GM21529 (cell line): ENCODE measurements around the gene LY9.

Source experiments
- ATAC-seq: cut with Tn5 transposase; IDR thresholded peaks from one replicate; pipeline ENCODE4 v1.9.1; 2021; ENCODE audit not compliant: unreplicated experiment

LY9 gene

DNA sequence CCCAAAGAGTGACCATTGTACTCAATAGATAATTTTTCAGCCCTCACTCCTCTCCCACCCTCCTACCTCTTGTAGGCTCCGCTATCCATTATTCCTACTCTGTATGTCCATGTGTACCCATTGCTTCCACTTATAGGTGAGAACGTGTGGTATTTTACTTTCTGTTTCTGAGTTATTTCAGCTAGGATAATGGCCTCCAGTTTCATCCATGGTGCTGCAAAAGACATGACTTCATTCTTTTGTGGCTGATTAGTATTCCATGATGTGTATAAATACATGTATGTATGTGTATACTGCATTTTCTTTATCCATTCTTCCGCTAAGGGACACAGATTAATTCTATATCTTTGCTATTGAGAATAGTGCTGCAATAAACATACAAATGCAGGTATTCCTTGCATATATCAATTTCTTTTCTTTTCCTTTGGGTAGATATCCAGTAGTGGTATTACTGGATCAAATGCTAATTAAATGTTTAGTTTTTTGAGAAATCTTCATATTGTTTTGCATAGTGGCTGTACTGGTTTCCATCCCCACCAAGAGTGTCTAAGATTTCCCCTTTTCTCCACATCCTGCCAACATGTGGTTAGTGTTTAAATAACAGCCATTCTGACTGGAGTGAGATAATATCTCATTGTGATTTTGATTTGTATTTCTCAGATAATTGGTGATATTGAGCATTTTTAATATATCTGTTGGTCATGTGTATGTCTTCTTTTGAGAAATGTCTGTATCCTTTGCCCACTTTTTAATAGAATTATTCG, 4.9 kb downstream of the LY9 start:
- ATAC-seq: no peak

GRCh38 chr1:160801836-160802580, 6.0 kb downstream of the LY9 start:
- ATAC-seq: no peak

GRCh38 chr1:160806109-160806665, 10.2 kb downstream of the LY9 start:
- ATAC-seq: no peak

DNA sequence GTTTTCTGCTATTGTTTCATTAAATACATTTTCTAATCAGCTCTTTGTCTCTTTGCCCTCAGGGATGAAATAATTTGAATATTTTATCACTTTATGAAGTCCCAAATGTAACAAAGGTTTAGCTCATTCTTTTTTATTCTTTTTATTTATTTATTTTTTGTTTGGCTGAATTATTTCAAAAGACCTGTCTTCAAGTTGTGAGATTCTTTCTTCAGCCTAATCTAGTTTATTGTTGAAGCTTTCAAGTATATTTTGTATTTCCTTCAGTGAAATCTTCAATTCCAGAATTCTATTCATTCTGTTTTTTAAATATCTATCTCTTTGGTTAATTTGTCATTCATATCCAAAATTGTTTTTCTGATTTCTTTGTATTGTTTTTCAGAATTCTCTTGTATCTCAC, 10.8 kb downstream of the LY9 start:
- no peak for ATAC-seq

GRCh38 chr1:160807247-160807646, 11.3 kb downstream of the LY9 start:
- no peak for ATAC-seq

DNA sequence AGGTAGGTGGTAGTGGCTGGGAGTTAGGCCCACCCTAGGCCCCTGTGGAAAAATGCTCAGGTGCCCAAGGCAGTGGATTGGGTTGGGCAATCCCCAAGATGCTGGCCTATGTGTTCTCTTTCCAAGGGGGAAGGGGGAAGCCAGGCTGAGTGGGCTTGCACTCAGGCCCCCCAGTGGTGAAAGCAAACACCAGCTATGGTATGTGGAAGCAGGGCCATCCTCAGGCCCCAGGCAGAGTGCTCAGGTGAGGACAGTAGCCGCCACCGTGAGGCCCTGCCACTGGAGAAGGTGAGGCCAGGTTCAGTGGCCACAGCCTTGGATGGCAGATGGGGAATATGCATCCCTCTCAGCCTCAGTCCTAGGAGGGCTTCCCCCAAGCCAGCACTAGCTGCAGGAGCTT, 11.8 kb downstream of the LY9 start:
- no peak for ATAC-seq

DNA sequence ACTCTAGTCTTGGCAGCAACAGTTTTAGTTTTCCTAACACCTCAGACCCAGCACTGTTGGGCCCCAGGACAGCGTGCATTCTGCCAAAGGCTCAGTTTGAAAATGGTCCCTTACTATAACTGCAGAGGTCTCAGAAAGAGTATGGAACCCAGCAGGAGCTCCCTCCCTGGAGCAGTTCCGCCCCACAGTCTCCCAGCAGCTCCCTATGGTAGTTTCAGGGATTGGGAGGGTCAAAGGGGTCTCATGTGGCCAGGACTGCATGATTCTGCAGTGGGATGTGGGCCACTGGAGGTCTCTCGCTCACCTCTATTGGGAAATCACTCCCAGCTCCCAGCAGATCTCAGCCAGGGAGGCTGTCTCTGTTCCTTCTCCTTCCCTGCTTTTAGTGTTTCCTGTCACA, 12.3 kb downstream of the LY9 start:
- no peak for ATAC-seq

GRCh38 chr1:160810486-160810885, 14.5 kb downstream of the LY9 start:
- ATAC-seq: no peak

- ATAC-seq: no peak
These were observed 15.2 kb downstream of the LY9 start for GRCh38 chr1:160811147-160811546.

- no peak for ATAC-seq
These were observed 17.2 kb downstream of the LY9 start for GRCh38 chr1:160813215-160813614.

DNA sequence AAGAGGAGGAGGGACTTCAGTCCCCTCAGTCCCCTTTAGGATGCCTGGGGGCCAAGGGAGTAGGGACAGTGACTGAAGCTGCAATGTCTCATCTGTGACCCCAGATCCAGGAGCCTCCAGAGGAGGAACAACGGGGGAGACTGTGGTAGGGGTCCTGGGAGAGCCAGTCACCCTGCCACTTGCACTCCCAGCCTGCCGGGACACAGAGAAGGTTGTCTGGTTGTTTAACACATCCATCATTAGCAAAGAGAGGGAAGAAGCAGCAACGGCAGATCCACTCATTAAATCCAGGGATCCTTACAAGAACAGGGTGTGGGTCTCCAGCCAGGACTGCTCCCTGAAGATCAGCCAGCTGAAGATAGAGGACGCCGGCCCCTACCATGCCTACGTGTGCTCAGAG, 18.3 kb downstream of the LY9 start:
- ATAC-seq: no peak

DNA sequence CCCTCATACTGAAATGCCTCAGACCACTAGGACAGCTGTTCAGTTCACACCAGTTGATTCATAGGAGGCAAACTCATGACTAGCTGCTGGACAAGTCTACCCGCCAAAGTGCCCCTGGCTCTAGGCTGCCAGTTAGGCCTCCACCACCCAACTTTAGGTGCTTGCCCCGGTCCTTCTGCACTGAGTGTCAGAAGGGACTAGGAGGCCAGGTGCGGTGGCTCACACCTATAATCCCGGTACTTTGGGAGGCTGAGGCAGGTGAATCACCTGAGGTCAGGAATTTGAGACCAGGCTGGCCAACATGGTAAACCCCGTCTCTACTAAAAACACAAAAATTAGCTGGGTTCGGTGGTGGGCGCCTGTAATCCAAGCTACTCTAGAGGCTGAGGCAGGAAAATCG, 18.9 kb downstream of the LY9 start:
- ATAC-seq: no peak

GRCh38 chr1:160818207-160818937, 22.4 kb downstream of the LY9 start:
- no peak for ATAC-seq

GRCh38 chr1:160819186-160819585, 23.2 kb downstream of the LY9 start:
- ATAC-seq: no peak

GRCh38 chr1:160821627-160822026, 25.7 kb downstream of the LY9 start:
- ATAC-seq: no peak

GRCh38 chr1:160823296-160823695, 27.3 kb downstream of the LY9 start:
- no peak for ATAC-seq

DNA sequence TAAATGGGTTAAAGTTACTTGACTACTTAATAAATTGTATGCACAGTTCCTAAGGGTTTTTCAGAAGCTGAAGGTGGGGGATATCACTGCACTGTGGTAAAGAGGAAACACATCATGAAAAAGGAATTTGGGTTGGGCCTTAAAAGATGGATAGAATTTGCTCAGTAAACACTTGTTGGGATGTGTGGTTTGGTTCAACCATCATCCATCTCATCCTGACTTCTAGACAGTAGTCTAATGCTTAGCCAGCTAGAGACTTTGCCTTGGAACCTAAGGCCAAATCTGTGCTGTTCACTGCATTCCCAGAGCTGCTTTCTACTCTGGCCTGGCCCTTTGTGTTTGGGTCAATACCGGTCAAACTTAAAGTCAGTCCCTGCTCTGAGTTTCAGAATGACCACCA, 30.6 kb downstream of the LY9 start:
- no peak for ATAC-seq

- no peak for ATAC-seq
These were observed 31.4 kb downstream of the LY9 start for GRCh38 chr1:160827418-160827817.

- ATAC-seq: no peak
These were observed 33.8 kb downstream of the LY9 start for GRCh38 chr1:160829766-160830165.

DNA sequence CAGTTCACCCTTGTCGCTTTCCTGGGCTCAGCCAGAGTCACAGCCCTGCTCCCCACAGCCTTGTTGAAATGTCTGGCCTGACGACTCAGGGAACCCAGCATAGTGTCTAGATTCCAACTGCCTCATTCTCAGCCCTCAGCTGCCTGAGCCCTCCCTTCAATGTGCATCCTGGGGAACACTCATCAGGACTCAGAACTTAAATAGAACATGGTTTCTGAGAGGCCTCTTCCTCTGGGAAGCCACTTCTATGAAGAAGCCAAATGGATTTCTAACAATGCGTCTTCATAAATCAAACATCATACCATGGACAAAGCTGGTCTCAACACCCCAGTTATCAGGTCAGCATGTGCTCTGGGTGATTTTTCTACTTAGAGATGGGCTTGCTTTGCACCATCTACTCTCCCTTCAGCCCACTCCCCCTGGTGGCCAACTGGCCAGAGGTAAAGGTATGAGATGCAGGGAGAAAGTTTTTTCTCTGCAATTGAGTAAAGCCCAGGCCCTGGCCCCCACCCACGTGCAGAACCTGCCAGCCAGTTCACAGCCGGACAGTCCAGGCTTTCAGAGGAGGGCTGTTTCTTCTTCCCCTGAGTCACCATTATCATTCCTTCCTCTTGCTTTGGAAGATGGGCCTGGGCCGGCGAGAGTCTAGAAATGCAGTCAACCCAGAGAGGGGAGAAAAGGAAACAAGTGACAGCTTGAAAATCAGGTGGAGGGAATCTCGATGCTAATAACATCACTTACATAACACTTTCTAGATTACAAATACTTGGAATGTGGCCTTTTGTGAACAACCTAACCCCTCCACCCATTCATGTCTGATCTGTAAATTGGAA, 34.6 kb downstream of the LY9 start:
- no peak for ATAC-seq
